ENCODE results near the gene ERBB2.

DNA sequence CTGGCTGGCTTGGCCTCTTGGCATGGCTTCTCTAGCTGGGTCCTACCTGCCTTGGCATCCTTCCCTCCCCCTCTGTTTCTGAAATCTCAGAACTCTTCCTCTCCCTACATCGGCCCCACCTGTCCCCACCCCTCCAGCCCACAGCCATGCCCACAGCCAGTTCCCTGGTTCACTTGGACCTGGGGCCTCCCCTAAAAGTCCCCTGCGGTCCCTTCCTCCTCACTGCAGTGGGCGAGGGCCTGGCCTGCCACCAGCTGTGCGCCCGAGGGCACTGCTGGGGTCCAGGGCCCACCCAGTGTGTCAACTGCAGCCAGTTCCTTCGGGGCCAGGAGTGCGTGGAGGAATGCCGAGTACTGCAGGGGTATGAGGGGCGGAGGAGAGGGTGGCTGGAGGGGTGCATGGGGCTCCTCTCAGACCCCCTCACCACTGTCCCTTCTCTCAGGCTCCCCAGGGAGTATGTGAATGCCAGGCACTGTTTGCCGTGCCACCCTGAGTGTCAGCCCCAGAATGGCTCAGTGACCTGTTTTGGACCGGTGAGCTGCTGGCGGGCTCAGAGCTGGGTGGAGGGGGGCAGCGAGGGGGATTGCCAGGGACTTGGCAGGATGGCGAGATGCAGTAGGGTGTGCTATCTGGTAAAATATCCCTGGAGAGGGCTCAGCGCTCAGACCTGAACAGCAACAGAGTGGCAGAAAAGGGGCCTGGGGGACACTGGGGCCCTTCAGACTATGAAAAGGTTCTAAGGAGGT, 16.4 kb downstream of the ERBB2 start:
- TF ChIP-seq, protein P1, sequence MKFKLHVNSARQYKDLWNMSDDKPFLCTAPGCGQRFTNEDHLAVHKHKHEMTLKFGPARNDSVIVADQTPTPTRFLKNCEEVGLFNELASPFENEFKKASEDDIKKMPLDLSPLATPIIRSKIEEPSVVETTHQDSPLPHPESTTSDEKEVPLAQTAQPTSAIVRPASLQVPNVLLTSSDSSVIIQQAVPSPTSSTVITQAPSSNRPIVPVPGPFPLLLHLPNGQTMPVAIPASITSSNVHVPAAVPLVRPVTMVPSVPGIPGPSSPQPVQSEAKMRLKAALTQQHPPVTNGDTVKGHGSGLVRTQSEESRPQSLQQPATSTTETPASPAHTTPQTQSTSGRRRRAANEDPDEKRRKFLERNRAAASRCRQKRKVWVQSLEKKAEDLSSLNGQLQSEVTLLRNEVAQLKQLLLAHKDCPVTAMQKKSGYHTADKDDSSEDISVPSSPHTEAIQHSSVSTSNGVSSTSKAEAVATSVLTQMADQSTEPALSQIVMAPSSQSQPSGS (IDR thresholded peaks at IDR 0.05; ENCODE audit: low read length) = no peak
- TF ChIP-seq TEAD4 (IDR thresholded peaks at IDR 0.05; ENCODE audit: low read depth, low read length) = no peak
- no peak for TF ChIP-seq CTCF (IDR thresholded peaks at IDR 0.05; ENCODE audit: control extremely low read depth in 1 of 3, insufficient read depth in 1 of 3, low read depth in 1 of 3, low read length in 3 of 3)
- TF ChIP-seq TAF1 (IDR thresholded peaks at IDR 0.05; ENCODE audit: low read depth, low read length) = no peak
- TF ChIP-seq POLR2A (IDR thresholded peaks at IDR 0.05; ENCODE audit: control extremely low read depth in 1 of 2, low read depth in 2 of 2, low read length in 2 of 2) = no peak
